ENCODE data around the gene CPE.
A peak's percentile ranks its signal among the peaks of the same experiment; 100 is the strongest.
"Not testable (repeated sequence)": the region's sequence is repeated elsewhere in the genome, so short reads cannot be mapped to it uniquely, and the experiment has no call there.

CPE gene

DNA sequence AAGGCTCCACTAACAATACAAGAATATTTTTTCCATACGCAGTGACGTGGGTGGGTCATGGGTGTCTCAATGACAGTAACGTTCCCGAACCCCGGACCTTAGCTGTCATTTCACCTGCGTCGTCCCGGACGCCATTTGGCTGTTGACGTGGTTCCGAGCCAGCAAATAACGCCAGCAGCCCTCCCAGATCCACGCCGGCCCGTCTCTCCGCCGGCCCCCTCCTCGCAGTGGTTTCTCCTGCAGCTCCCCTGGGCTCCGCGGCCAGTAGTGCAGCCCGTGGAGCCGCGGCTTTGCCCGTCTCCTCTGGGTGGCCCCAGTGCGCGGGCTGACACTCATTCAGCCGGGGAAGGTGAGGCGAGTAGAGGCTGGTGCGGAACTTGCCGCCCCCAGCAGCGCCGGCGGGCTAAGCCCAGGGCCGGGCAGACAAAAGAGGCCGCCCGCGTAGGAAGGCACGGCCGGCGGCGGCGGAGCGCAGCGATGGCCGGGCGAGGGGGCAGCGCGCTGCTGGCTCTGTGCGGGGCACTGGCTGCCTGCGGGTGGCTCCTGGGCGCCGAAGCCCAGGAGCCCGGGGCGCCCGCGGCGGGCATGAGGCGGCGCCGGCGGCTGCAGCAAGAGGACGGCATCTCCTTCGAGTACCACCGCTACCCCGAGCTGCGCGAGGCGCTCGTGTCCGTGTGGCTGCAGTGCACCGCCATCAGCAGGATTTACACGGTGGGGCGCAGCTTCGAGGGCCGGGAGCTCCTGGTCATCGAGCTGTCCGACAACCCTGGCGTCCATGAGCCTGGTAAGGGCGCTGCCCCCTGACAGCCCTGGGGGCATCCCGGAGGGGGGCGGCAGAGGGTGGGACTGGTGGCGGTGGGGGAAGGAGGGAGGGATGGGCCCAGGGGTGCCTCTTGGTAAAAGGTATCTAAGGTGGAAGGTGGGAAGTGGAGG is at the start of gene CPE:
Gene CPE, plus strand, starts transcription at position 264 of the 933 bp plus-strand sequence. Its CDS starts 214 bp downstream, at position 478.
- peak; percentile 89 for DNase-seq

DNA sequence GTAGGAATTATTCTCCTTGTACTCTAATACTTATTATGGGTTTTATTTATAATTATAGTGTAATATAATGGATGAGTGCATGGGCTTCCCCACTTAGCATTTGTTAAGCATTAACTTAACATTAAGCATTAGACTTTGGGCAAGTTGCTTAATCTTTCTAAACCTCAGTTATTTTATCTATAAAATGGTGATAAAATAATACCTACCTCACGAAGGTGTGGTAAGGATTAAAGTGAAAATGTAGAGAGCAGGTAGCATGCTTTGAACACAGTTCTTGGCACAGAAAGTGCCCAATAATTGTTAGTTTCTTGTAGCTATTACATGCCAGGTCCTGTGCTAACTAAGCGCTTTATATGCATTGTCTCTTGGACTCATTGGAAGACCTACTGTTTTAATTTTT is 48.7 kb upstream of the CPE start:
- DNase-seq, result no peak

DNA sequence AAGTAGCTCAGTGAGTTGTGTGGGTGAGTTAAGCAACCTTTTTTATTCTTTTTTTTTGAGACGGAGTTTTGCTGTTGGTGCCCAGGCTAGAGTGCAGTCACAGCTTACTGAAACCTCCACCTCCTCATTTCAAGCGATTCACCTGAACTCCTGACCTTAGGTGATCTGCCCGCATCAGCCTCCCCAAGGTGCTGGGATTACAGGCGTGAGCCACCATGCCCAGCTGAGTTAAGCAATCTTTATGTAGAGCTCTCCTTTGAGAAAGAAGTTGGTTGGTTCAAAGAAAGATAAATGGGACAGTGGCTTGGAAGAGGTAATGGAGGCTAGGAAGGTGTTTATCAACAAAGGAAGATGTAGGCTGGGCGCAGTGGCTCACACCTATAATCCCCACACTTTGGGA is 48.1 kb upstream of the CPE start:
- no peak for DNase-seq

DNA sequence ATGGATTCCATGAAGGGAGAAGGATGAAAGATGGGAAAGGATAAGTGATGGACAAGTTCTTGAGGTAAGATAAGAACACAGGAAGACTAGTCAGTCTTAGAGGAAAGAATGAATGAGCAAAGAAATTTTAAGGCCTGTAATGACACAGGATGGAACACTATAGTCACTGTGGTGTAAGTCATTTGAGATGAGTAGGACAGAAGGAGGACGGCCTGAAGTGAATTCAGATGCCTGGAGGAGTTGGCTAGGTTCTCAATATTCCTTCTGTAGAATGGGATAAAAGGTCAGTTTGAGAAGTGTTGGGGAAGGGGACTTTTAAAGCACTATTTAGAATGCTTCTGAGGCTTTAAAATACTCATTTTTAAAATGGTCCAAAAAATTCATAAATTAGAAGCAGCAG is 47.4 kb upstream of the CPE start:
- no peak for DNase-seq

DNA sequence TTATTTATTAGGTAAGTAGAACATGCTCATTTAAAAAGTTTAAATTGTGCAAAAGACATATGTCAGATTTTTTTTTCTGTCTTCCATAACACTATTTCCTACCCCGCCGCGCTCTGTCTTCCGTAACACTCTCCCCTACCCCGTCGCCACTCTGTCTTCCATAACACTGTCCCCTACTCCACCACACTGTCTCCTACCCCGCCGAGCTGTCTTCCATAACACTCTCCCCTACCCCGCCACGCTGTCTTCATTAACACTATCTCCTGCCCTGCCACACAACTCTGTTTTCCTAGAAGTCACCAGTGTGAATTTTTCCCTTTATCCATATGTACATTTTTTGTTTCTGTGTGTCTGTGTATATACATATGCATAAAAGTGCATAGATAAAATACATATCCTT is 47.0 kb upstream of the CPE start:
- no peak for DNase-seq

DNA sequence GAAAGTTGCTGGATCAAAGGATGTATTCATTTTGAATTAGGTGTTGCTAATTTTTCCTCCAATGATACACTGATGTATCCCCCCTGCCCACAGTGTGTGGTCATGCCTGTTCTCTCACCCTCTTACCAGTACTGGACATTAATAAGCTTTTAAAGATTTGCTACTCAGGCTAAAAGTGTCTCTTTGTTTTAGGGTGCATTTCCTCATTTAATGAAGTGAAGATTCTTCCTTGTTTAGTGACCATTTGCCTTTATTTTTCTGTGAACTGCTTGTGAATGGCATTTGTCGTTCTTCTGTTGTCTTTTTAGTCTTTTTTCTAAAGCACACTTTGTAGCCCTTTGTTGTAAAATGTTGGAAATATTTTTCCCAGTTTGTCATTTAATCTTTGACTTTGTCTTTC is 46.3 kb upstream of the CPE start:
- no peak for DNase-seq

DNA sequence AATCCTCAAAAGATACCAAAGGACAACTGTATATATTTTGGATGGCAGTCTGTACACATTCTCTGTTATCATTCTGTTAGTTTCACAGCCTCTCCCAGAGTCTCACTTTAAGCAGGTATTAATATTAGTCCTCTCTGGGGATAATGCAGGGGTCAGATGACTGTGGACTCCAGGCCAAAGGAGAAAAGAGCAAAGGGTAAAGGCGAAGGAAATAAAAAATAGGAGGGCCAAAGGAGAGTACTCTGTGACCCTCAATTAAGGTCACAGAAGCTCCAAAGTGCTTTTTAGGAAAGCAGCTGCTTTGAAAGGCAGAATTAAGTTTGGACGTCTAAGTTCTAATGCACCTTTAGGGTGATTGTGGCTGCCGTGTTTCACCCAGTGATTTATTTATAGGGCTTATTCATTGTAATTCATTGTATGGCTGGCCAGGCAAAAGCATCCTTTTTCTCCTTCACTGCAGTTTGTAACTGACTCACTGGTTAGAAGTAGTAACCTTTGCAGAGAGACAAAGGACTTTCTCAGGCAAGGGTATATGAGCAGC is 43.6 kb upstream of the CPE start:
- no peak for DNase-seq

DNA sequence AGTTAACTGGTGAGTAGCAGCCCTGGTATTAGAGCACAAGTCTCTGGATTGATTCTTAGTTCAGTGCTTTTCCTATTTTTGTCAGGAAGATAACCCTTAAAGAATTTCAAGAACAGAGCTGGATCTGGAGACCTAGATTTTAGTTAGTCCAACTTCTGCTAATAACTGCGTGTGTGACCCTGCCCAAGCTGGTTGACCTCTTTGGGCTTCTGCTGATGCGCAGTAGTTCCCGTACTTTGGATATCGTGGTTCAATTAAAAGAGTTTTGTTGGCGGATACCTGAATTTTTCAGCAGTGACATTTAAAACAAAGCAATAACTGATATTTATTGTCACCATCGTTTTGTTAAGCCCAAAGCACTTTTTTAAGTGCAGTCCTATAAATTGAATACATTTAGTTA is 42.1 kb upstream of the CPE start:
- no peak for DNase-seq

DNA sequence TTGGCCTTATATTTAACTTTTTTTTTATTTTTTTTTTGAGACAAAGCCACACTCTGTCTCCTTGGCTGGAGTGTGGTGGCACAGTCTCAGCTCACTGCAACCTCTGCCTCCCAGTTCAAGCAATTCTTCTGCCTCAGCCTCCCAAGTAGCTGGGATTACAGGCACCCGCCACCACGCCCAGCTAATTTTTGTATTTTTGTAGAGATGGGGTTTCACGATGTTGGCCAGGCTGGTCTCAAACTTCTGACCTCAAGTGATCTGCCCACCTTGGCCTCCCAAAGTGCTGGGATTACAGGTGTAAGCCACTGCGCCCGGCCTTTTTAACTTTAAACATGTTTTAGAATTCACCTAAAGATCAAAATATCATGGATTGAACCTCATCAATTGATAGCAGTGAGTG is 36.5 kb upstream of the CPE start:
- not testable (repeated sequence) for DNase-seq

DNA sequence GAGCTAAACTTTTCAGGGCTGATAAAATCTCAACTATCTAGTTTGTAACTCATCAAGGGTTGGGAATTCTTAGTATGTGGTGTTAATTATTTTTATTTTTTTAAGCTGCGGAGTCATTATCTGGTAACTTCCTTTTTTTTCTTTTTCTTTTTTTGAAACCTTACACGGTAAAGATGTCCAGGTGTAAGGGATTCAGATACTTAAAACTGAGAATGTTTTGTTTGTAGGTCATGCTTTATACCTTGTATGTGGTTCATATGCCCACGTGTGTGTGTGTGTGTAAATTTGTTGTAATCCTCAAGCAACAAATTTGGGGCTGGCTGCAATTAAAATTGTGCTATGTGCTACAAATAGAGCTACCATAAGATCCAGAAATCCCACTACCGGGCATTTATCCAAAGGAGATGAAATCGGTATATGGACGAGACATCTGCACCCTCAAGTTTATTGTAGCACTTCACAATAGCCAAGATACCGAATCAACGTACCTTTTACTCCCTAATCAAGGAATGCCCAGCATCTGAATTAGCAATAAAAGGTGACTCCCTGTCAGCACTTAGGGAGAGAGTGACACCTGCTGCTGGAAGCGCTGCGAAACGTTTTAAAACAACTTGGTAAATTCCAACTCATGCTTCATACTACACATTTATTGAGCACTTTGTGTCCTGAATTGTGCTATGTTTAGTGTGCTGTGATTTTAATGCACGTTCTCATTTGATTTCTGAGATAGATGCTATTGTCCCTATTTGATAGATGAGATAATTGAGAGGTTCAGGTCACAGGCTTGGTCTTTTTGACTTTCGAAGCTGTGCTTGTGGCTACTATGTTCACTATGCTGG is 35.2 kb upstream of the CPE start:
- peak; percentile 19 for DNase-seq

DNA sequence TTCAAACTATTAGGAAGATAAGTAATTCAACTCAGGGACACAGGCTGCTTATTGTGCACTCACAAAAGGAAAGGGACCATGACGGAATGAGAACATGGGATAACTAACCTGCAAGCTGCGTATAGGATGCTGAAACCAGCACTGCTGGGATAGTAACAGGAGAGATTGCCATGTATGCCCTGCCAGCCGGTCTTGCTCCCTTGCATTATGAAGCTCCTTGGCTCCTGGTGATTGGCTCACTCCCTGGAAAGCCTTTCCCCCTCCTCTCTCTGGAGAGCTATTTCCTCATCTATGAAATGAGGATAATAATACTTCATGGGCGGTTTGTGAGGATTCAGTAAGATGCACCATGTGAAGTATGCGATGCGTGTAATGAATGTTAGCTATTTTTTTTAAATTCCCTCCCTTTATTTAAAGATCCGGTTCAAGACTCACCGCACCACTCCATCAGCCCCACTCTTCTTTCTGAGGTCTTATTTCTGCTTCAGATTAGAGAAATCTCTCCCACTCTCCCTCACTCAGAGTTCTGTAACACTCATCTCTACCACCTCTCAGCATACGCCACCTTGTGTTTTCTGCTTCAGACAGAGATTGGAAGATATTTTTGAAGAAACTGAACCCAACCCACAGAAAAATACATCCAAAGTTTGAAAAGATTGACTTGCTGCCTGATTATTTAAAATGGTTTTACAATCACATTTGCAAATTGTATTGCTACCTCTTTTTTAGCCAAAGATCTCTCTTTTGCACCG is 33.0 kb upstream of the CPE start:
- no peak for DNase-seq

DNA sequence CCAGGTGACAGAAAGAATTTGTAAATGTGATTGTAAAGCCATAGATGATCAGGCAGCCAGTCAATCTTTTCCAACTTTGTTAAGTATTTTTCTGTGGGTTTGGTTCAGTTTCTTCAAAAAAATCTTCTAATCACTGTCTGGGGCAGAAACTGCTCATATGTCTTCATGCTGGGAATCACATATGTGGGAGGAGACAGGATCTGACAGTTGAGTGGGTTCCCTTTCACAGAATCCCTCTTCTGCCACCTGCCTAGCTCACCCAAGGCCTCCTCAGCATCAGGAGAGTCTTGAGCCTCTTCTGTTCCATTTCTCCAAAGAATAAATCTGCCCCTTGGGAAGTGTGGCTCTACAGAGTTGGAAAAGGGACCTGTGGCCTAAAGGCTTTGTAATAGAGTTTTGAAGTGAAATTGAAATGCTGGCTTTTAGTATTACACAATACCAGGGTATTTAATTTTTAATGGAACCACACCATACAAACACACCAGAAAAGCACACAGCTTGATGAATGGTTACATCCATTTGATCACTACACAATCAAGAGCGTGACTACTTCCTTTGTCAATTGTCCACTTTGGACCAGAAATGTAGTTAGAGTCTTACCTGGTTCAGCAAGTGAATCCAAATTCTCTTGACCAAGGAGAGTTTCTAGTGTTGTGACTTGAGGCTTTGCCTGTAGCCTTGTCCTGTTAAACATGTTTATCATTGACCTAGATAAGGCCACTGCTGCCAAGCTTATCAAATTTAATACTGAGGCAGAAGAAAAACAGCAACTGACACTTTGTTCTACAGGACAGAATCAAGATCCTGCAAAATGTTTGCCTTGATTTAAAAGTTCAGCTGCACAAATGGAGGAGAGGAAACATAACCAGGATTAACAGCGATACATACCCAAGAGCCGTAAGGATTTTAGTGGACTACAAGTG is 30.9 kb upstream of the CPE start:
- no peak for DNase-seq

DNA sequence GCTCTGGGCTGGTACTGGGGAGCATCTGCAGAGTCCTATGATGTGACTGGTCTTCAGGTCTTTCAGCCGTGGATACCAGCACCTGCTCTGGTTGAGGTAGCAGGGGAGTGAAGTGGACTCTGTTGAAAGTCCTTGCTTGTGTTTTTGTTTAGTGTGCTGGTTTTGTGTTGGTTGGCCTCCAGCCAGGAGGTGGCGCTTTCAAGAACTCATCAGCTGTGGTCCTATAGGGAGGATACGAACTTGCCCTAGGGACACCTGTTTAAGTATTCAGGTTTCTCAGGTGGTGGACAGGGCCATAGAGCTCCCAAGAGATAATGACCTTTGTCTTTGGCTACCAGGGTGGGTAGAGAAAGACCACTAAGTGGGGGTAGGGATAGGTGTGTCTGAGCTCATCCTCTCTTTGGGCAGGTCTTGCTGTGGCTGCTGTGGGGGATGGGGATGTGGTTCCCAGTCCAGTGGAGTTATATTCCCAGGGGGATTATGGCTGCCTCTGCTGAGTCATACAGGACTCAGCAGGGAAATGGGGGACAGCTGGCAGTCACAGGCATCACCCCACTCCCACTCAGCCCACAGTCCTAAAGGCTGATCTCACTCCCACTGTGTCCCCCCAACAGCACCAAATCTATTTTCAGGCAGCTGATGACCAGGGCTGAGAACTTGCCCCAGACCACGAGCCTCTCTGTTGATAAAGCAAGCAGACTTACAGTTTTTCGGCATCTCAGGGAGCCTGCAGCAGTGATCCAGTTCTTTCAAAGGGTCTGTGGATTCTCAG is 27.3 kb upstream of the CPE start:
- DNase-seq, result no peak

DNA sequence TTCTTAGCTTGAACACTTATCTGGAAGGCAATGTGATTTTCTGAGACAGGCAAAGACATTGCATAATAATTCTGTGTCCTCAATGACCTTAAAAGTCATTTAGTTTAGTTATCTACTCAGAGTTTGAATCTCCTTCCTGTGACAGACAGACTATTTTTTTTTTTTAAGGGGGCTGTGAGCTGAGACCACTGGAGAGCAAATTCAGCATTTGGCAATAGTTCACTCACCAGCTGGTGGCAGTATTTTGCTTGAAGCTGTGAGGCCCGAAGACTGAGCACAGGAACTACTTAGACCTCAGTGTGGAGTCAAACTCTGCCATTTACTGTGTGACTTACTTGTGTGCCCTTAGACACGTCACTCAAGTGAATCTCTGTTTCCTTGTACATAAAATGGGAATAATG is 22.9 kb upstream of the CPE start:
- DNase-seq, result peak; percentile 45

DNA sequence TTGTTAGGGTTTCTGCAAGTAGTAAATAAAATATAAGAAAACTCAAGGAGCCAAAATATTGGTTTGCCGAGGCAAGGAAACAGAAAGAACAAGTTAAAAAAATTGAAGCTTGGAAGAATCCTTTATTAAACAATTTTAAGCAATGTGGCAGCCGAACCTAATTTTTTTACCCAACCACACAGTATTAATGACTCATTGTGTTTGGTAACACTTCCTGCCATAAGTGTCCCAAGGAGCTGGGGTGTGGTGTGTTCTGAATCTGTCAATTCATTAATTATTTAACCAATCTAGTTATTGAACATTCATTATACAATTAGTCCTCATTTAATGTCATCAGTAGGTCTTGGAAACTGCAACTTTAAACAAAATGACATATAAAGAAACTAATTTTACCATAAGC is 19.3 kb upstream of the CPE start:
- DNase-seq, result no peak

DNA sequence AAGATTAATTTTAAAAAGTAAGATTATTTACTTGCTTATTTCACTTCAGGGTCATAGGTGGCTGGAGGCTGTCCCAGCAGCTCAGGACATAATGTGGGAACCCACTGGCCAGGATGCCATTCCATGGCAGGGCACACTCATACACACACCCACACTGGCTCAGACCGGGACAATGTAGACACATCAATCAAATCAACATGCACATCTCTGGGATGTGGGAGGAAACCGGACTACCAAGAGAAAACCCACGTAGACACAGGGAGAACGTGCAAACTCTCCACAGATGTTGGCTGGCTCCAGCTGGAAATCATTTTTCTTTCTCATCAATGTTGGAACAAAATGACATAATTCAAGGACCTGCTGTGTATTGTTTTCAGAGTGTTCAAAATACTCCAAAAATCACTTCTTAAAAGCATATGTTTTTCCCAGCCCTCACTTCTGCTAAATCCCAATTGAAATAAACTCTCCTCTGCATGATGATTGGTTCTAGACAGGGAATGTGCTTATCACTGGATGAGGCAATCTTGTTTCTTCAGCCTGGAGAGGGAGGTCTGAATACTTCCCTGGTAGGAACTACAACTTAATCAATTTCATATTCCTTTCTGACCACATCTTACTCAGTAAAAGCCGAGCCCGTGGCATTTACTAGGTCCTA is 18.6 kb upstream of the CPE start:
- DNase-seq, result no peak

DNA sequence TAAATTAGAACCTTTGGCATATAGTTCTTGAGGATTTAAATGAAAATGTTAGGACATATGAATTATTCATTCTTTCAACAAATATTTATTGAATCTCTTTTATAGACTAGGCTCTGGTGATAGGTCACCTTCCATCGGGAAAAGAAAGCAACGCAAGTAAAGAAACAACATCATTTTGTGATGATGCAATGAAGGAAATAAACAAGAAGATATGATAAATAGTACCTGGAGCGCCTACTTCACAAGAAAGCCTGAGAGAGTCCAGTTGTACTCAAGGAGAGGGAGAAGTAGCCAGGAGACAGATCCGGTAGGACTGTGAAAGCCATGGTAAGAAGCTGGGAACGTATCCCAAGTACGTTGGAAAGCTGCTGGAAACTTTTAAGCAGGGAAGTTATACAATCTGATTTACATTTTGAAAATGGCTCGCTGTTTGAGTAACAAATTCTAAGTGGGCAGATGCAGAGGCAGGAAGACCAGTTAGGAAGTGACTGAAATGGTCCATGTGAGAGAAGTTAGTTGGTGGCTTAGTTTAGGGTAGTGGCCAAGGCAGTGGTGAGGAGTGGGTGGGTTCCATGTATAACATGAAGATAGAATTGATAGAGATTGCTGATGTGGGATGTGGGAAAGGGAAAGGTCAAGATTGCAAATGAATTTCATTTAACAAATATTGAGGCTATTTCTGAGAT is 17.7 kb upstream of the CPE start:
- no peak for DNase-seq

DNA sequence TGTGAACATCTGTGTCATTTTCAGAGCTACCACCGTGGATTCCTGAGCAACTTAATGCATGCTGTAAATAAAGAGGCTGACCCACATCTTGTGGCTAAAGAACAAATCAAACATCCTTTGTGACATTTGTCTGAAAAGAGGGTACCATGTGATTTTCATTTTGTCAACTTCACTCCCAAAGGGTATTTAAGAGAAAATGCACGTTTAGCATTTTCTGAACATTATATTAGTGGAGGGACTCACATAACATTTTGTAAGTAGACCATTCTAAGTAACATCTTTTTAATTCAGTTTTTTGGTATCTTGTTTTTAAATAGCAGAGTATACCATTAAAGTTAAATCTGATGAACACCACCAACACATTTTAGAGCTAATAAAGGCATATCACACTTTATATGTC is 17.0 kb upstream of the CPE start:
- DNase-seq, result no peak

DNA sequence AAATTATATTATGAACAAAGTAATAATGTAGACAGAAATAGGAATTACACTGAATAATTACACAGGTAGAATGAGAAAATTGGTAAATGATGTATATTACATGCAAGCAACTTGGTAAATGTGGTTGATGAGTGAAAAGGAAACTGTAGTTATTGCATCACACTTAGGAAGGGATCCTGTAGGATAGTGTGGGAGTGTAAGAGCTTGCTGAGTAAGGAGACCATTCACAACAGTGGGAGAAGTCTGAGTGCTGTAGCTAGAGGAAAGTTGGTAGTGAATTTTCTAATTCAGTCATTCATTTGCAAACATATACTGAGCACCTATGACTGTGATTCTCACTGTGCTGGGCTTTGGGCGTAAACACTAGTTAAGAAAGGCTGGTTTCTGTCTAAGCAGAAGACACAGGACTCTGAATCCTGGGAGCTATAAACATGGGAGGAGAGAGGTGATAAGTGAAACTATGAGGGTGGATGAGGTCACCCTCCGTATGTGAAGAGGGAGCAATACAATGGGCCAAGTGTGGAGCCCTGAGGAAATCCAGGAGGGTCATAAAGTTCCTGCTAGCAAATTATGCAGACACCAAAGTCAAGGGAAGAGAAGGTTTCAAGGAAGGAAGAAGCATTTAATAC is 14.2 kb upstream of the CPE start:
- DNase-seq, result no peak
